ENCODE results near the gene RASSF4.

Gene RASSF4

DNA sequence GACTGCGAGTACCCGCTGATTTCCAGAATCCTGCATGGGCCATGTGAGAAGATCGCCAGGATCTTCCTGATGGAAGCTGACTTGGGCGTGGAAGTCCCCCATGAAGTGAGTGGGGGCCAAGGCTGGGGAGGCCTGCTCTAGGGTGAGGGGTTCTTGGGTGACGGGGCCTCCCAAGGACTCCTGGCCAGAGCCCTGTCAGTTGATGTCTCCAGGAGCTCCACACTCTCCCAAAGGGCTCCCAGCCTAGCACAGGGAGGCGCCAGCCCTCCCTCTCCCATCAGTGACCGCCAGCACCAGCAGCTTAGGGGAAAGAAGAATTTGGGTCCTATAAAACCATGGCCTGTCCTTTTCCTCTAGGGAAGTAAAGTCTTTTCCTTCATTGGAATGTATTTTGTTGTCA, 31.4 kb downstream of the RASSF4 start:
- H3K4me3 ChIP-seq (ENCODE audit: low read length): no peak overlapping the region
- TF ChIP-seq, protein P1, sequence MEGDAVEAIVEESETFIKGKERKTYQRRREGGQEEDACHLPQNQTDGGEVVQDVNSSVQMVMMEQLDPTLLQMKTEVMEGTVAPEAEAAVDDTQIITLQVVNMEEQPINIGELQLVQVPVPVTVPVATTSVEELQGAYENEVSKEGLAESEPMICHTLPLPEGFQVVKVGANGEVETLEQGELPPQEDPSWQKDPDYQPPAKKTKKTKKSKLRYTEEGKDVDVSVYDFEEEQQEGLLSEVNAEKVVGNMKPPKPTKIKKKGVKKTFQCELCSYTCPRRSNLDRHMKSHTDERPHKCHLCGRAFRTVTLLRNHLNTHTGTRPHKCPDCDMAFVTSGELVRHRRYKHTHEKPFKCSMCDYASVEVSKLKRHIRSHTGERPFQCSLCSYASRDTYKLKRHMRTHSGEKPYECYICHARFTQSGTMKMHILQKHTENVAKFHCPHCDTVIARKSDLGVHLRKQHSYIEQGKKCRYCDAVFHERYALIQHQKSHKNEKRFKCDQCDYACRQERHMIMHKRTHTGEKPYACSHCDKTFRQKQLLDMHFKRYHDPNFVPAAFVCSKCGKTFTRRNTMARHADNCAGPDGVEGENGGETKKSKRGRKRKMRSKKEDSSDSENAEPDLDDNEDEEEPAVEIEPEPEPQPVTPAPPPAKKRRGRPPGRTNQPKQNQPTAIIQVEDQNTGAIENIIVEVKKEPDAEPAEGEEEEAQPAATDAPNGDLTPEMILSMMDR (IDR thresholded peaks at IDR 0.05; ENCODE audit: insufficient read depth, low read depth, low read length, missing control alignments): no peak
- no peak for DNase-seq (ENCODE audit: low read depth)

DNA sequence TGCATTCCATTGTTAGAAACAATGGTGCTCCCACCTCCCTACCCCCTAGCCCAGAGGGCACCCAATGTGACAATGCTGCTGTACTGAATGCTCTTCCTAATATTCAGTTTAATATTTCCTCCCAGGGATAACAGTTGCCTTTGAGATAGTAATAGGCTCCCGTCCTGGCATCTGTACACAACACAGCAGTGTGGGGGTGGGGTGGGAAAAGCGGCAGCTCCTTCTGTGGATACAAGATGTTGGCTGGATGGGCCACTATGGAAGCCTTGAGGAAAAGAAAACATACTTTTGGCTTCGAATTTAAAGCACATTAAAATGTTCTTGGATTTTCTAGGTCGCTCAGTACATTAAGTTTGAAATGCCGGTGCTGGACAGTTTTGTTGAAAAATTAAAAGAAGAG, 32.0 kb downstream of the RASSF4 start:
- H3K4me3 ChIP-seq (ENCODE audit: low read length): no peak overlapping the region
- TF ChIP-seq, protein P1 (IDR thresholded peaks at IDR 0.05; ENCODE audit: insufficient read depth, low read depth, low read length, missing control alignments): no peak
- no peak for DNase-seq (ENCODE audit: low read depth)

- no peak for DNase-seq (ENCODE audit: low read depth)
- H3K4me3 ChIP-seq (ENCODE audit: low read length): no peak overlapping the region
- TF ChIP-seq, protein P1 (IDR thresholded peaks at IDR 0.05; ENCODE audit: insufficient read depth, low read depth, low read length, missing control alignments): no peak
These were observed 32.6 kb downstream of the RASSF4 start for GRCh38 chr10:44992070-44992731.

DNA sequence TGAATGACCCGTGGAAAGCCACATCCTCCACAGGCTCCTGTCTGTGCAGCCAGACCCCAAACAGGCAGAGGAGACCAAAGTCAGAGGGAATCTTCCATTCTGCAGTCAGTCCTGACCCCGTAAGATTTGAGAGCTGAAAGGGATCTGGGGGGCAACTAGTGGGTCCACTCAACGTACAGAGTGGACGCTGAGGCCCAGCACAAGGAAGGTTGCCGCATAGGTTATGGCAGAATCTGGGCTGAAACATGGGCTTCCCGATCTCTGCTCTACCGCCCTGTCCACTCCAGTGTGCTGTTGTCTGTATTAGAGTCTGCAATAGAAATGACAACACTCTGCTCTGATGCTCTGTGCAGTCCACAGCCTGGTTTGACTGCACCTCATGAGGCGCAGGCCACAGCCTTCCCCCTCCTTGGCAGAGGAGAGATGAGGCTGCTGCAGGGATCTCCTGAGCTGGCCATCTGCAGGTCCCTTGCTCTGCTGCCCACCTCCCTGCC, 33.2 kb downstream of the RASSF4 start:
- H3K4me3 ChIP-seq (ENCODE audit: low read length): no peak overlapping the region
- DNase-seq (ENCODE audit: low read depth): no peak
- TF ChIP-seq, protein P1 (IDR thresholded peaks at IDR 0.05; ENCODE audit: insufficient read depth, low read depth, low read length, missing control alignments): no peak

DNA sequence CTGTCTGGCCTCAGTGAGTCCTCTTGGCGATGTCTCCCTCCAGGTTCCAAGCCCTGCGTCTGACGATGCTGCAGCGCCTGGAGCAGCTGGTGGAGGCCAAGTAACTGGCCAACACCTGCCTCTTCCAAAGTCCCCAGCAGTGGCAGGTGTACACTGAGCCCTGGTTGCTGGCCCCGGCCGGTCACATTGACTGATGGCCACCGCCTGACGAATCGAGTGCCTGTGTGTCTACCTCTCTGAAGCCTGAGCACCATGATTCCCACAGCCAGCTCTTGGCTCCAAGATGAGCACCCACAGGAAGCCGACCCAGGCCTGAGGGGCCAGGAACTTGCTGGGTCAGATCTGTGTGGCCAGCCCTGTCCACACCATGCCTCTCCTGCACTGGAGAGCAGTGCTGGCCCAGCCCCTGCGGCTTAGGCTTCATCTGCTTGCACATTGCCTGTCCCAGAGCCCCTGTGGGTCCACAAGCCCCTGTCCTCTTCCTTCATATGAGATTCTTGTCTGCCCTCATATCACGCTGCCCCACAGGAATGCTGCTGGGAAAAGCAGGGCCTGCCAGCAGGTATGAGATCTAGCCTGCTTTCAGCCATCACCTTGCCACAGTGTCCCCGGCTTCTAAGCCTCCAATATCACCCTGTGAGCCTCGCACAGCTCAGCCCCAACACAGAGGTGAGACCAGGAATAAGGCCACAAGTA, 33.8 kb downstream of the RASSF4 start:
- H3K4me3 ChIP-seq (ENCODE audit: low read length): no peak overlapping the region
- DNase-seq (ENCODE audit: low read depth): no peak
- TF ChIP-seq, protein P1 (IDR thresholded peaks at IDR 0.05; ENCODE audit: insufficient read depth, low read depth, low read length, missing control alignments): no peak

GRCh38 chr10:44993922-44994751, 34.5 kb downstream of the RASSF4 start:
- TF ChIP-seq, protein P1 (IDR thresholded peaks at IDR 0.05; ENCODE audit: insufficient read depth, low read depth, low read length, missing control alignments): no peak
- DNase-seq (ENCODE audit: low read depth): no peak
- H3K4me3 ChIP-seq (ENCODE audit: low read length): no peak overlapping the region
